Ramos (cell line): ENCODE measurements around the gene RNU6-9.
"Not testable (repeated sequence)": the region's sequence is repeated elsewhere in the genome, so short reads cannot be mapped to it uniquely, and the experiment has no call there.

Experiments used
- in situ Hi-C: fragments of 300-500 bp; cut with MboI; formaldehyde crosslinking; loops from one replicate; pipeline ENCODE4 v1.14.3; 2022; ENCODE audit warnings: low sequenced_read_pairs; ENCODE audit not compliant: unreplicated experiment

RNU6-9 gene

DNA sequence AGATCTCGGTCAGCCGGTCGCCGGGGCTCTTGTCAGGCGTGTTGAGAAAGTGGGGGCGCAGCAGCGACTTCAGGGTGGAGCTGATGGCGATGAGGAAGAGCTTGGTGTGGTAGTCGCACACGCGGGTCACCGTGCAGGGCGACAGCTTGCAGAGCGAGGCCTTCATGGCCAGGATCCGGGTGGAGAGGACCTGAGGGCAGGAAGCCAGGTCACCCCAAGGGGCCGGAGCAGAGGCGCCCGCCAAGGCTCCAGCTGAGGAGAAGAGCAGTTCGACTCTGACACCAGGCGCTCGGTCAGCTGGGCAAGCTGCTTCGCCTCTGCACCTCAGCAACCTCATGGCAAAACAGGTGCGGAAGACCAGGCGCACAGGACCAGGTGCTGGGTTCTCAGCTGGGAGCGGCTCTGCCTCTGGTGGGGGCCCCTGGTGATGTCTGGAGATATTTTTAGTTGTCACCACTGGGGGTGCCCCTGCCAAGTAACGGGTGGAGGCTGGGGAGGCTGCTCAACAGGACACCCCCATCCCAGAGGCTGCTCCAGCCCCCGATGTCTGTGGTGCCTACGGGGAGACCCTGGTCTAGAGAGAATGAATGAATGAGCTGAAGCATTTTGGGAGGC lies 17.9 kb upstream of the RNU6-9 start:
- in situ Hi-C loops: no loop called here

DNA sequence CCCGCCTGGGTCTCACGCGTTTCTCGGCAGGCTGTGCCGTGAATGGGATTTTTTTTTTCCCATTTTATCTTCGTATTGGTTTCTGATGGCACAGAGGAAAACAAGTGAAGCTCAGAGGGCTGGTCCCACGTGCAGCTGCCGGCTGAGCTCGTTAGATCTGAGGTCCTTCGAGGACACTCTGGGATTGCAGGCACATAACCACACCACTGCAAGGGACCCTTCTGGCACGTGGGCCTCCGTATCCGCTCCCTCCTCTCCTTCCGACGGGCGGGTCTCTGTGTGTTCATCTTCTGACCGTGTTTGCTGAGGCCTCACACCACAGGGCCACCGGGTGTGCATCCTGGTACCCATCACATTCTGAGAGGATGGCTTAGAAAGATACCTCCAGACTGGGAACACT lies 17.2 kb upstream of the RNU6-9 start:
- in situ Hi-C loops: no loop called here

DNA sequence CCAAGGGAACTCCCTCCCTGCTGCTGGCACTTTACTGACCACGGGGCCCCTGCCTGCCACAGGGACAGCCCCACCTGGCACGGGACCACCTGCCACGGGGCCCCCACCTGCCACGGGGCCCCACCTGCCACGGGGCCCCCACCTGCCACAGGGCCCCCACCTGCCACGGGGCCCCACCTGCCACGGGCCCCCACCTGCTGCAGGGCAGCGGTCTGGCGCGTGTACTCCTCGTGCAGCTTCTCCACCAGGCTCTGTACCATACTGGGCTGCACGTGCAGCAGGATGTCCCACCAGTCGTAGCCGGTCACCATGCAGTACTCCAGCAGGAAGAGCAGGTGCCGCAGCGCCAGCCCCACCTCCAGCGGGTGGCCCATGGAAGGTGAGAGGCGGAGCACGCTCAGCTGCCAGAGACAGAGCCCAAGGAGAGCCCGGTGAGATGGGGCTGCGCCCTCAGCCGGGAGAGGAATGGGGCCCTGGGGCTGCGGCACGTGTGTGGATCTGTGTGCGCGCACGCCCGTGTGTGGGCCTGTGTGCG lies 16.4 kb upstream of the RNU6-9 start:
- in situ Hi-C loops: no loop called here

DNA sequence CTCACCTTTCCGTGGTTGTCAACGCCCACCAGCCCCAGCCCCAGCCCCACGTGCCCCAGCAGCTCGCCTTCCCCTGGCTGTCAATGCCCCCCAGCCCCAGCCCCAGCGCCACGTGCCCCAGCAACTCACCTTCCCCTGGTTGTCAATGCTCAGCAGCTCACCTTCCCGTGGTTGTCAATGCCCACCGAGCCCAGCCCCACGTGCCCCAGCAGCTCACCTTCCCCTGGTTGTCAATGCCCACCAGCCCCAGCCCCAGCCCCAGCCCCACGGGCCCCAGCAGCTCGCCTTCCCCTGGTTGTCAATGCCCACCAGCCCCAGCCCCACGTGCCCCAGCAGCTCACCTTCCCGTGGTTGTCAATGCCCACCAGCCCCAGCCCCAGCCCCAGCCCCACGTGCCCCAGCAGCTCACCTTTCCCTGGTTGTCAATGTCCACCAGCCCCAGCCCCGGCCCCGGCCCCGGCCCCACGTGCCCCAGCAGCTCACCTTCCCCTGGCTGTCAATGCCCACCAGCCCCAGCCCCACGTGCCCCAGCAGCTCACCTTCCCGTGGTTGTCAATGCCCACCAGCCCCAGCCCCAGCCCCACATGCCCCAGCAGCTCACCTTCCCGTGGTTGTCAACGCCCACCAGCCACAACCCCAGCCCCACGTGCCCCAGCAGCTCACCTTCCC lies 15.2 kb upstream of the RNU6-9 start:
- in situ Hi-C loops: not testable (repeated sequence)

DNA sequence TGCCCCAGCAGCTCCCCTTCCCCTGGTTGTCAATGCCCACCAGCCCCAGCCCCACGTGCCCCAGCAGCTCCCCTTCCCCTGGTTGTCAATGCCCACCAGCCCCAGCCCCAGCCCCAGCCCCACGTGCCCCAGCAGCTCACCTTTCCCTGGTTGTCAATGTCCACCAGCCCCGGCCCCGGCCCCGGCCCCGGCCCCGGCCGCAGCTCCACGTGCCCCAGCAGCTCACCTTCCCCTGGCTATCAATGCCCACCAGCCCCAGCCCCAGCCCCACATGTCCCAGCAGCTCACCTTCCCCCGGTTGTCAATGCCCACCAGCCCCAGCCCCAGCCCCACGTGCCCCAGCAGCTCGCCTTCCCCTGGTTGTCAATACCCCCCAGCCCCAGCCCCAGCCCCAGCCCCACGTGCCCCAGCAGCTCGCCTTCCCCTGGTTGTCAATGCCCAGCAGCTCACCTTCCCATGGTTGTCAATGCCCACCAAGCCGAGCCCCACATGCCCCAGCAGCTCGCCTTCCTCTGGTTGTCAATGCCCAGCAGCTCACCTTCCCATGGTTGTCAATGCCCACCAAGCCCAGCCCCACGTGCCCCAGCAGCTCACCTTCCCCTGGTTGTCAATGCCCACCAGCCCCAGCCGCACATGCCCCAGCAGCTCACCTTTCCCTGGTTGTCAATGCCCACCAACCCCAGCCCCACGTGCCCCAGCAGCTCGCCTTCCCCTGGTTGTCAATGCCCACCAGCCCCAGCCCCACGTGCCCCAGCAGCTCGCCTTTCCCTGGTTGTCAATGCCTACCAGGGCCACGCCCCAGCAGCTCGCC lies 14.3 kb upstream of the RNU6-9 start:
- in situ Hi-C loops: not testable (repeated sequence)

DNA sequence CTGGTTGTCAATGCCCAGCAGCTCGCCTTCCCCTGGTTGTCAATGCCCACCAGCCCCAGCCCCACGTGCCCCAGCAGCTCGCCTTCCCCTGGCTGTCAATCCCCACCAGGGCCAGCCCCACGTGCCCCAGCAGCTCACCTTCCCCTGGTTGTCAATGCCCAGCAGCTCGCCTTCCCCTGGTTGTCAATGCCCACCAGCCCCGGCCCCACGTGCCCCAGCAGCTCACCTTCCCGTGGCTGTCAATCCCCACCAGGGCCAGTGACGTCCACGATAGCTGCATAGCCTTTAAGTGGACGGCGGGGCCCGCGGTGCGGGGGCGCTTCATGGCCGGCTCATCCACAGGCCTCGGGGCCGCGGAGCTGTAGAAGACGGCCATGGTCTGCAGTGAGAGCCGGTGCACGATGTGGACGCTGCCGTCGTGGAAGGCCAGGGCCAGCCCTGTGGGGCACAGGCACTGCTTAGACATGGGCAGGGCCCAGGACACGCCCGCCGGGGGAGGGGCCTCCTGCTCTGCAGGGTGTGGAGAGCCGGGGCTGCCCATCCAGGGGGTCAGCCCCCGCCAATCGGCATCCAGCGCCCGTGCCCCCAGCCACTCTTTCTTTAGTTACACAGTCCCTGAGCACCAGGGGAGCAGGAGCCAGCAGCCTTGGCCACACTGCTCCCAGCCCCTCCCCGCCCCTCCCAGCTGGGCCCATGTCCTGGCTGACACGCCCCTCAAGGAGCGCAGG lies 13.4 kb upstream of the RNU6-9 start:
- in situ Hi-C loops: no loop called here

DNA sequence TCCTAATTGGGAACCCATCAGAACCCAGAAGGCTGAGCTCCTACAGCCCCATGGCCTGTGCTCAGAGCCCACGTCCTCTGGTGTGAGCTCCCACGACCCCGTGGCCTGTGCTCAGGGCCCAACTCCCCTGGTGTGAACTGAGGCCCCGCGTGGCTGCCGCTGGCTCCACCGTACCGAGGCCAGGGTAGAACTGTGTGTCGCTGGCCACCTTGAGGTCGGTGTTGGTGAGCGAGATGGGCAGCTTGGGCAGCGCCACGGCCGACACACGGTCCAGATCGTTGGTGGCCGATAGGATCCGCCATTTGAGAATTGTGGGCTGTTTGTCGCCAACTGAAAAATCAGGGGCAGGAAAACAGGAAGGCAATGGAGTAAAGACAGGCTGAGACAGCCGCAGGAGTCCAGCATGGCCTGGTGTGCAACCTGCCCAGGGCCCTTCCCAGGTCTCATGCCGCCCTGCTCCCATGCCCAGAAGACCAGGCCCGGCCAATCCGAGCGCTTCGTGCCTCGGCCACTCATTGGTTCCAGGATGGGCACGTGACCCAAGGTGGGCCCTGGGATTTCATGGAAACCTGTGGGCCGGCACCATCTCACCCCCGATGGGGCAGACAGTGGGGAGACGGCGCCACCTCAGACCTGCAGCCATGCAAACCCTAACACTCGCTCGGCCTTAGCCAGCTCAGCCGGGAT lies 11.8 kb upstream of the RNU6-9 start:
- in situ Hi-C loops: no loop called here

DNA sequence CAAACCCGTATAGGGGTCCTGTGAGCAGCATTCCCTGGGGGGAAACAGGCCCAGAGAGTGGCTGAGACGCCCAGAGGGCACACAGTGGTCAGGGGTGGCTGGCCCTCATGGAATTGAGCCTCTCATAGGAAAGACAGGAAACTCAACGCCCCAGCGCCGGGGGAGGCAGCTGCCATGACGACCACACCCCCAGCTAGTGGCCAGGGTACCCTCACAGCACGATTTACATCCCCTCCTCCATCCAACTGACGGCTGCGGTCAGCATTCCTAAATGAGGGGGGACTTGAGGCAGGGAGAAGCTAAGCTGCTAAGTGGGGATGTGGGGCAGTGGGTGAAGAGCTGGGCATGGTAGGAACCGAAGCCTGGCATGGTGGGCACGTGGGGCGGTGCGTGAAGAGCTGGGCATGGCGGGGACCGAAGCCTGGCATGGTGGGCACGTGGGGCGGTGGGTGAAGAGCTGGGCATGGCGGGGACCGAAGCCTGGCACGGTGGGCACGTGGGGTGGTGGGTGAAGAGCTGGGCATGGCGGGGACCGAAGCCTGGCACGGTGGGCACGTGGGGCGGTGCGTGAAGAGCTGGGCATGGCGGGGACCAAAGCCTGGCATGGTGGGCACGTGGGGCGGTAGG lies 10.3 kb upstream of the RNU6-9 start:
- in situ Hi-C loops: no loop called here

DNA sequence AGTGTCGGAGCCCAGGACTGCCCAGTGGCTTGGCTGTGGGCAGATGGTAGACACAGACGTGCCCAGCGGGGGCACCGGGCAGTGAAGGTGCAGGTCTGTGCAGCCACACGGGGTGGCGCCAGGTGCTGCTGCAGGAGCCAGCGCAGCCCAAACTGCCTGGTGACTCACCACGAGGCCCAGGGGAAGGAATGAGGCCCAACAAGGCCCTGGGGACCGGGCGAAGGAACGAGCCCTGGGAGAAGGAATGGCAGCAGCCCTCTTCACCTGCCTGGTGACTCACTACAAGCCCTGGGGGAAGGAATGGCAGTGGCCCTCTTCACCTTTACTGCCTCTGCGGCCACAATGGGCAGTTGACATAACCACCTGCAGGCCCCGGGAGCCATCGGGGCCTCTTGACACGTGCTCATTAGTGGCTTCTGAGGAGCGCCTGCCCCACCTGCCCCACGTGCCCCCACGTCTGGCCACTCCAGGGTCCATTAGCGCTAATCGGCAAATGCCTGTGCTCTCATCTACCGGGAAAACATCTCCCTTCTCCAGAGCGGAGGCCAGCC lies 9.5 kb upstream of the RNU6-9 start:
- in situ Hi-C loops: no loop called here

DNA sequence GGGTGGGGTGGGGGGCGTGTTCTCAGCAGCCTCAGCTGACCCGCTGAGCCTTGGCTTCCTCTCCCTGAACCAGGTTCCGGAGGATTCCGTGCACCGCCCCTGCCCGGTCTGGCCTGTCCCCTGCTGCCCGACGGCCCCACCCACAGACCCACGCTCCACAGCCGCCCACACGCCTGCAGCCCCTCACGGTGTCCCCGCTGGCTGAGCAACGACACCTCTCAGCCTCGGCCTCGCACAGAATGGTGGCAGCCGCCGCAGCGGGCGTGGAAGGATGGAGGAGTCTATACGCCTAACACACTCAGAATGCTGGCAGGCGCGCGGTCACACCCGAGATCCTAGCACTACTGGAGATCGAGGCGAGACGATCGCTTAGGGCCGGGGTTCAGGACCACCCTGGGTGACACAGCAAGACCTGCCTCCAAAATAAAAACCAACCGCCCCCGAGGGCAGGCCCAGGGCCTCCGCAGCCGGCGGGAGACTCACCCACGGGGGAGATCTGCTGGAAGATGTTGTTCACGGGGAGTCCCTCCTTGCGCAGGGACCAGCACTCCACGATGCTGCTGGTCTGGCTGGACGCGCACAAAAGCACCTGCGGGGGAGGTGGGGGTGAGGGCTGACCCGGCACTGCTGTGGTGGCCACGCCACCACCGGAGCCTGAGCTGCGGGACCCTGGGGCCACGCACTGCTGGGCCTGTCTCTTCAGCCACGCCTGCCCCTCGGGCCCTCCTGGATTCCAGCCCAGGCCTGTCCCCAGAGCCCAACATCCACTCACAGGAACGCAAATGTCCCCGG lies 8.7 kb upstream of the RNU6-9 start:
- in situ Hi-C loops: no loop called here

DNA sequence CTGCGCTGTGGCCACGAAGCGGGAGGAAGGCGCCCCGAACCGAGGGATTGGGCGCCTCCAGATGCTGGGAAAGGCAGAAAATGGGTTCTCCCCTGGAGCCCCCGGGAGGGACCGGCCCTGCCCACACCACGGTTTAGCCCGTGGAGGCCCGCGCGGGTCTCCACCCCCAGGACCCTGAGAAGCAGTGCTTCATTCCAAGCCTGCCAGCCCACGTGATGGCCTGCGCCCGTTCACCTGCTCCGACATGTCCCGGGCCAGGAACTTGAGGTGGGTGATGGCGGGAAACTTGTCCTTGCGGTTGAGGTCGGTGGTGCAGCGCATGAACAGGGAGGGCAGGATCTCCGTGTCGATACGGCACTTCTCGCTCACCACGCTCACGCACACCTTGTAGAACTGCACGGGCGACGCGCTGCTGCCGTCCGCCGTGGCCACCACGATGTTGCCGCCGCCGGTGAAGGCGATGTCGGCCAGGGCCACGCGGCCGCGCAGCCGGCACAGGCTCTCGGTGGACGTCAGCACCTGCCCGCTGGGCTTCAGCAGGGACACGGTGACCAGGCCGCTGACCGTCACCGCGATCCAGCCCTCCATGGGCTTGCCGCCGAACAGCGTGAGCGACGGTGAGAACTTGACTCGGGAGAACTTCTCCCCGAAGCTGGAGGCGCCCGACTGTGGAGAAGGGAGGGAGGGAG lies 7.6 kb upstream of the RNU6-9 start:
- in situ Hi-C loops: no loop called here

DNA sequence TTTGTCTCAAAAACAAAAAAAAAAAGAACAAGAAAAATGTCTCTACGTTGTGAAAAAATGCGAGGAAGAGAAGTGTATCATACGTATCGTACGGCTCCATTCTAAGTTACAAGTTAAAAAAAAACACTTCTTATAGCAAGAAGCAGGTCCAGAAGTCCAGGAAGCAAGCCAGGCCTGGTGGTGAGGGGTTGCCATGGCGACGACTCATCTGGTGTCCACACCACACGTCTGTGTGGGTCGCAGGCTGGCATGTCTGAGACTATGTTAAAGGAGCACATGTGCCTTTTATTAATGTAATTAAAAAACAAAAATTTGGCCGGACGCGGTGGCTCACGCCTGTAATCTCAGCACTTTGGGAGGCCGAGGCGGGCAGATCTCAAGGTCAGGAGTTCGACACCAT lies 6.2 kb upstream of the RNU6-9 start:
- in situ Hi-C loops: no loop called here

DNA sequence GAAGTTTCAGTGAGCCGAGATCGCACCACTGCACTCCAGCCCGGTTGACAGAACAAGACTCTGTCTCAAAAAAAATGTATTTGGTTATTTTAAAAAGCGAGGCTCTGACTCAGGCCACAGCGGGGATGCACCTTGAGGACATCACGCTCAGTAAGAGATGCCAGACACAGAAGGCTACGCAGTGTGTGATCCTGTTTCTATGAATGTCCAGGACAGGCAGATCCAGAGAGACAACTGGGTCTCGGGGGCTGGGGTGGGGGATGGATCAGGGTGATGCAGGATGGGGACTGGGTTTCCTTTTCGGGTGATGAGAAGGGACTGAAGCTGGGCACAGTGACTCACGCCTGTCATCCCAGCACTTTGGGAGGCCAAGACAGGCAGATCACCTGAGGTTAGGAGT lies 5.7 kb upstream of the RNU6-9 start:
- in situ Hi-C loops: no loop called here

DNA sequence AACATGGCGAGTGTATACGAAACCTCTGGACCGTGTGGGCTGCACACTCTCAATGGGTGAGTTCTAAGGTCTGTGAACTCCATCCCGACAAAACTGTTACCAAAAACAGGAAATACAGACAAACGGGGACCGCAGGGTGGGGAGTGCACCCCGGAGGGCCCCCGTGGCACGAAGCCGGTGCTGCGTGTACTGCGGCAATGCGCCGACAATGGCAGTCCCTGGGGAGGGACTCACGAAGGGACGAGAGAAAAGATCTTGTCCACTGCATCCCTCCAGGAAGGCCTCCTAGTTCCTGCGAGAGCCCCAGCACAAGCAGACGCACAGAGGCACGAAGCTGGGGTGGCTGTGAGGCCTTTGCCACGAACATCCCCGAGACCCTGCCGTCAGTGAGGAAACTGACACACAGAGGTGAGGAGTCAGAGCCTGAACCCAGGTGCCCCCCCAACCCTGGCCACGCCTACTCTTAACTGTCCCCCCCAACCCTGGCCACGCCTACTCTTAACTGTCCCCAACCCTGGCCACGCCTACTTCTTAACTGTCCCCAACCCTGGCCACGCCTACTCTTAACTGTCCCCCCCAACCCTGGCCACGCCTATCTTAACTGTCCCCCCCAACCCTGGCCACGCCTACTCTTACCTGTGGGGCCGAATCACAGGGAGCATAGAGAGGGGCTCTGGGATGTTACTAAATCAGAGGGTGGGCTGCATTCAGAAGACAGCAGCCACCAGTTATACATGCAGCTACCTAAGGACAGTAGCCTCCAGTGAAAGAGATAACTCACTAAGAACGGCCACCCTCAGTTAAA lies 4.5 kb upstream of the RNU6-9 start:
- in situ Hi-C loops: no loop called here

DNA sequence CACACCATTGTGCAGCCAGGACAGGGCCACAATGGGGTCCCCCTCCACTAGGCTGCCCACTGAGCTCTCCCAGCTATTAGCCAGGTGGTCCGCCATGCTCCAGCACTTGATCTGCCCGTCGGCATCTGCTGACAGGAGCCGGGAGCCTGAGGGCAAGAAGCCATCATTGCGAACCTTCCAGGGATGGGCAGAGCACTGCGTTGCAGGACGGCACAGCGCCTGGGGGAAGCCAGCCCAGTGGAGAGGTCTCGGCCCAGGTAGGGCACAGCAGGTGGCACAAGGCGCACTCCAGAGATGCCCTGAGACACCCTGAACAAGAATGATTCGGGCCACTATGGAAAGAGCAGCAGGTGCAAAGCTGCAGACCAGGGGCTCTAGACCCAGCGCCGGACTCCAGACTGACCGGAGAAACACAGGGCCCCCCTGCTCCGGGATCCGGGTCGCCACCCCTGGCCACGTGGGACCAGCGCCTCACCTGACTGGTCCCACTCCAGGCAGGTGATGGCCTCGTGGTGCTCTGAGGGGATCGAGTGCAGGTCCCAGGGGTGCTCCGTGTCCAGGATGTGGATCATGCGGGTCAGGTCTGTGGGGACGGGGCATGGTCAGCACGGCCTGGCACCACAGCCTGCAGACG lies 3.5 kb upstream of the RNU6-9 start:
- in situ Hi-C loops: no loop called here

DNA sequence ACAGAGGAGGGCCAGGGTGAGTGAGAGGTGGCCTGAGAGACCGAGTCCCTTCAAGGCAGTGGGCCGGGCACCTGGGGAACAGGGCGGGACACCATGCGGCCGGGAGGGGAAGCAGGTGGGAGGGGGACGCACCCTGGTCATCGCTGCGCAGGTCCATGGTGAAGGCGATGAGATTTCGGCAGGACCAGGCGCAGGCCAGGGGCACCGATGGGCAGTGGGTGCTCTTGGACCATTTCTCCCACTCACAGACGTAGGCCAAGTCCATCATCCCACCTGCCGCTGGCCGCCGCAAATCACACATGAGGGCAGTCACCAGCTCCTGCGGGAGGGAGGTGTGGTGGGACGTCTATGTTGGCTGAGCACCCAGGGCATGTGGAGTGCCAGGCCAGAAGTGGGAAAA lies 2.5 kb upstream of the RNU6-9 start:
- in situ Hi-C loops: no loop called here
